COR-L47 (cell line): ENCODE results near the gene NEK6.

ENCODE experiments used
- DNase-seq: peaks from one replicate; lab custom pipeline; 2025; lab: John Stamatoyannopoulos, UW

The NEK6 gene

GRCh38 chr9:124342776-124343485 lies 85.2 kb downstream of the NEK6 start:
- DNase-seq: peak; percentile 46

GRCh38 chr9:124343533-124344290 lies 86.0 kb downstream of the NEK6 start:
- DNase-seq: no peak

GRCh38 chr9:124344291-124345050 lies 86.7 kb downstream of the NEK6 start:
- DNase-seq: no peak

- no peak for DNase-seq
Observed at GRCh38 chr9:124345063-124345462, 87.3 kb downstream of the NEK6 start.

GRCh38 chr9:124345751-124346281 lies 88.1 kb downstream of the NEK6 start:
- no peak for DNase-seq

- no peak for DNase-seq
Observed at GRCh38 chr9:124346347-124347163, 88.8 kb downstream of the NEK6 start.

- DNase-seq: no peak
Observed at GRCh38 chr9:124347206-124347967, 89.6 kb downstream of the NEK6 start.

- DNase-seq: no peak
Observed at GRCh38 chr9:124347968-124348358, 90.2 kb downstream of the NEK6 start.

GRCh38 chr9:124348363-124348762 lies 90.6 kb downstream of the NEK6 start:
- no peak for DNase-seq

- DNase-seq: no peak
Observed at GRCh38 chr9:124348831-124349230, 91.1 kb downstream of the NEK6 start.

GRCh38 chr9:124349267-124349666 lies 91.5 kb downstream of the NEK6 start:
- no peak for DNase-seq

GRCh38 chr9:124349675-124350493 lies 92.1 kb downstream of the NEK6 start:
- no peak for DNase-seq

GRCh38 chr9:124350494-124351263 lies 92.9 kb downstream of the NEK6 start:
- no peak for DNase-seq

- no peak for DNase-seq
Observed at GRCh38 chr9:124351672-124352468, 94.1 kb downstream of the NEK6 start.

GRCh38 chr9:124352616-124353015 lies 94.9 kb downstream of the NEK6 start:
- DNase-seq: no peak

- no peak for DNase-seq
Observed at GRCh38 chr9:124353166-124353768, 95.5 kb downstream of the NEK6 start.

GRCh38 chr9:124353811-124354274 lies 96.1 kb downstream of the NEK6 start:
- DNase-seq: no peak
